Pulmonary artery endothelial cell (primary cell): ENCODE measurements around the gene TAS2R16. TPM values are rescaled to one million over a fixed set of nuclear protein-coding genes. Genes with fewer than 3 reads are reported as not detected.
"Not testable (repeated sequence)": the region's sequence is repeated elsewhere in the genome, so short reads cannot be mapped to it uniquely, and the experiment has no call there.

Source experiments
- DNase-seq: peaks from one replicate; pipeline ENCODE4 v3.0.0-alpha.2; 2011; ENCODE audit warnings: low read depth, low spot score
- total RNA-seq: library from RNA; depleted of rRNA; stranded (reverse); fragments of >200 nt; gene quantifications from 2 replicates; pipeline ENCODE4 v1.2.3, GENCODE V29; 2014

Gene TAS2R16
- total RNA-seq, 1 donor from 2014 or later = not detected

- no peak for DNase-seq
These were observed 23.4 kb downstream of the TAS2R16 start for GRCh38 chr7:122972056-122972455.

GRCh38 chr7:122970740-122971725, 24.5 kb downstream of the TAS2R16 start:
- DNase-seq = no peak

GRCh38 chr7:122968389-122968788, 27.1 kb downstream of the TAS2R16 start:
- DNase-seq = no peak

- DNase-seq = no peak
These were observed 30.2 kb downstream of the TAS2R16 start for GRCh38 chr7:122965306-122965705.

- not testable (repeated sequence) for DNase-seq
These were observed 41.8 kb downstream of the TAS2R16 start for GRCh38 chr7:122953678-122954077.

GRCh38 chr7:122951006-122951405, 44.5 kb downstream of the TAS2R16 start:
- no peak for DNase-seq

- DNase-seq = no peak
These were observed 46.3 kb downstream of the TAS2R16 start for GRCh38 chr7:122949186-122949585.

Other genes starting within 250 kb of the TAS2R16 start
- gene CADPS2, start 109.2 kb downstream of the TAS2R16 start, total RNA-seq = 74.0 and 115 TPM in 2 replicates
- gene SLC13A1, start 204.3 kb upstream of the TAS2R16 start, total RNA-seq = not detected in 2 replicates